HUES64 (cell line): ENCODE measurements around the gene TPTE2.
"Not testable (repeated sequence)": the region's sequence is repeated elsewhere in the genome, so short reads cannot be mapped to it uniquely, and the experiment has no call there.

Experiments used
- H3K27ac ChIP-seq: 2 replicates; pipeline ENCODE4 v1.7.0; 2013; ENCODE audit warnings: low read depth, low read length, inconsistent platforms
- H3K27me3 ChIP-seq: 2 replicates; pipeline ENCODE4 v1.6.1; 2013; ENCODE audit warnings: mild to moderate bottlenecking, low read length; ENCODE audit not compliant: insufficient read depth
- H3K36me3 ChIP-seq: 2 replicates; pipeline ENCODE4 v1.6.1; 2013; ENCODE audit warnings: mild to moderate bottlenecking, low read length; ENCODE audit not compliant: insufficient read depth
- H3K4me1 ChIP-seq: 2 replicates; pipeline ENCODE4 v1.6.1; 2013; ENCODE audit warnings: mild to moderate bottlenecking, low read length, moderate library complexity; ENCODE audit not compliant: insufficient read depth
- H3K4me3 ChIP-seq: 2 replicates; pipeline ENCODE4 v1.5.1; 2013; ENCODE audit warnings: mild to moderate bottlenecking, low read length, moderate library complexity
- H3K9ac ChIP-seq: 2 replicates; pipeline ENCODE4 v1.6.1; 2013; ENCODE audit warnings: mild to moderate bottlenecking, low read depth, low read length
- H3K9me3 ChIP-seq: 2 replicates; pipeline ENCODE4 v1.6.1; 2013; ENCODE audit warnings: low read depth, low read length; ENCODE audit not compliant: insufficient read depth
- WGBS: fragments of 150-250, 120-280 bp; methylation state at CpG from one replicate; pipeline ENCODE4 v1.1.7; 2013; ENCODE audit warnings: missing lambda C conversion rate; 5-methylcytosine and 5-hydroxymethylcytosine counted together

Gene TPTE2

GRCh38 chr13:19412494-19412893 is 148.8 kb downstream of the TPTE2 start:
- not testable (repeated sequence) for H3K36me3 ChIP-seq, H3K4me1 ChIP-seq, H3K27me3 ChIP-seq, H3K4me3 ChIP-seq, H3K9ac ChIP-seq, H3K27ac ChIP-seq
- peaks cover 41% of the 10 kb centered on the region for H3K9me3 ChIP-seq
- WGBS, result 71% methylated on average over 4 of the region's 4 CpGs

- H3K27ac ChIP-seq, H3K27me3 ChIP-seq, H3K4me3 ChIP-seq, H3K4me1 ChIP-seq, H3K9ac ChIP-seq, H3K36me3 ChIP-seq: not testable (repeated sequence)
- H3K9me3 ChIP-seq, result peaks cover 40% of the 10 kb centered on the region
- WGBS, result 86% methylated on average over 32 of the region's 32 CpGs
Observed at GRCh38 chr13:19382746-19383511, 178.4 kb downstream of the TPTE2 start.

- H3K9ac ChIP-seq, result no peak overlapping the region
- 97% methylated on average over 30 of the region's 30 CpGs for WGBS
Observed at GRCh38 chr13:19382111-19382510, 179.2 kb downstream of the TPTE2 start.

More at GRCh38 chr13:19382111-19382510, 179.2 kb downstream of the TPTE2 start:
- no peak overlapping the region for H3K27ac ChIP-seq
- H3K4me3 ChIP-seq, result no peak overlapping the region
- no peaks in the 10 kb centered on the region for H3K27me3 ChIP-seq
- H3K4me1 ChIP-seq, result no peaks in the 10 kb centered on the region
- peaks cover 40% of the 10 kb centered on the region for H3K9me3 ChIP-seq
- H3K36me3 ChIP-seq, result no peaks in the 10 kb centered on the region
